ENCODE data around the gene CPHXL.

DNA sequence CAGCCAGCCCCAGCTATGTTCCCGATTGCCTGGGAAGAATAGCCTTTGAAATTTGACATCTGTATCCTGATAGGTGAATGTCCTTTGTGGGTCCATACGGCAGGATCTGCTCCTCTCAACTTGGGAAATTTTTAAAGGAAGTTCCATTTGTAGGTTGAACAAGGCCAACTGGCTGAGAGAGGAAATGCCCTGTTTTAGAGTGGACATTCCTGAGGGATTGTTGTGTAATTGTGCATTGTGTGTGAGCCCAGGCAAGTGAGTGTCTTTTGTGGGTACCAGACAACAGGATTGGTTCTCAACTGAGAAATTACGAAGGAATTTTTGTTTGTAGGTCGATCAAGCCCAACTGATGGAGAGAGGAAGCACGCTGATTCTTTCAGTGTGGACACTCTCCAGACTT is 46.9 kb downstream of the CPHXL start:
- TF ChIP-seq, protein P1, sequence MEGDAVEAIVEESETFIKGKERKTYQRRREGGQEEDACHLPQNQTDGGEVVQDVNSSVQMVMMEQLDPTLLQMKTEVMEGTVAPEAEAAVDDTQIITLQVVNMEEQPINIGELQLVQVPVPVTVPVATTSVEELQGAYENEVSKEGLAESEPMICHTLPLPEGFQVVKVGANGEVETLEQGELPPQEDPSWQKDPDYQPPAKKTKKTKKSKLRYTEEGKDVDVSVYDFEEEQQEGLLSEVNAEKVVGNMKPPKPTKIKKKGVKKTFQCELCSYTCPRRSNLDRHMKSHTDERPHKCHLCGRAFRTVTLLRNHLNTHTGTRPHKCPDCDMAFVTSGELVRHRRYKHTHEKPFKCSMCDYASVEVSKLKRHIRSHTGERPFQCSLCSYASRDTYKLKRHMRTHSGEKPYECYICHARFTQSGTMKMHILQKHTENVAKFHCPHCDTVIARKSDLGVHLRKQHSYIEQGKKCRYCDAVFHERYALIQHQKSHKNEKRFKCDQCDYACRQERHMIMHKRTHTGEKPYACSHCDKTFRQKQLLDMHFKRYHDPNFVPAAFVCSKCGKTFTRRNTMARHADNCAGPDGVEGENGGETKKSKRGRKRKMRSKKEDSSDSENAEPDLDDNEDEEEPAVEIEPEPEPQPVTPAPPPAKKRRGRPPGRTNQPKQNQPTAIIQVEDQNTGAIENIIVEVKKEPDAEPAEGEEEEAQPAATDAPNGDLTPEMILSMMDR (IDR thresholded peaks at IDR 0.05), result no peak
- no peak for TF ChIP-seq POLR2A (IDR thresholded peaks at IDR 0.05)
